ENCODE measurements around the gene CAPZB. TPM values are rescaled to one million over a fixed set of nuclear protein-coding genes. Genes with fewer than 3 reads are reported as not detected.

Gene CAPZB
- total RNA-seq, 1 experiment from 2014 or later = 491 TPM

- peak overlapping the region; percentile 46 for H3K27ac ChIP-seq (ENCODE audit: low read length)
- POLR2A ChIA-PET = no interaction called here
These were observed 58.1 kb downstream of the CAPZB start for GRCh38 chr1:19427087-19427781.

GRCh38 chr1:19426294-19427086 is 58.8 kb downstream of the CAPZB start:
- TF ChIP-seq POLR2AphosphoS5 (IDR thresholded peaks at IDR 0.05; ENCODE audit: low read depth, low read length) (no peak), CTCF (IDR thresholded peaks at IDR 0.05) (no peak), TCF7L2 (IDR thresholded peaks at IDR 0.05; ENCODE audit: low read depth, low read length) (no peak), REST (IDR thresholded peaks at IDR 0.05; ENCODE audit: insufficient read depth in 1 of 2, low read depth in 2 of 2, low read length in 1 of 2) (no peak), SIN3A (IDR thresholded peaks at IDR 0.05; ENCODE audit: borderline replicate concordance, insufficient read depth, low read depth, low read length) (no peak)
- ChIA-PET CTCF (no interaction called here), POLR2A (no interaction called here)
- DNase-seq (ENCODE audit: low read depth, low spot score) = no peak
- ATAC-seq = no peak
- intact Hi-C loops (cut with micrococcal nuclease; ENCODE audit: unreplicated experiment) (no loop called here), in situ Hi-C loops (cut with HindIII; ENCODE audit: low pct_unique_long_range_greater_than_20kb, low sequenced_read_pairs) (no loop called here)
- Histone ChIP-seq H3K27ac (ENCODE audit: low read length) (peak overlapping the region; percentile 46), H3K9me3 (ENCODE audit: control insufficient read depth, insufficient read depth, low read depth, low read length) (no peaks in the 10 kb centered on the region), H3K4me1 (ENCODE audit: control insufficient read depth, insufficient read depth, low read length) (peaks cover 78% of the 10 kb centered on the region), H3K27me3 (ENCODE audit: control insufficient read depth, insufficient read depth, low read length) (no peaks in the 10 kb centered on the region), H3K36me3 (ENCODE audit: control insufficient read depth, insufficient read depth, low read length) (no peaks in the 10 kb centered on the region), H3K4me3 (ENCODE audit: low read depth in 2 of 2, low read length in 2 of 2) (no peak overlapping the region)
- no TSS peak for BruUV-seq (replicated peaks)

More at GRCh38 chr1:19427087-19427781, 58.1 kb downstream of the CAPZB start:
- BruUV-seq (replicated peaks) = TSS peak; percentile 4
- no peaks in the 10 kb centered on the region for H3K27me3 ChIP-seq (ENCODE audit: control insufficient read depth, insufficient read depth, low read length)
- H3K36me3 ChIP-seq (ENCODE audit: control insufficient read depth, insufficient read depth, low read length) = no peaks in the 10 kb centered on the region
- peaks cover 75% of the 10 kb centered on the region for H3K4me1 ChIP-seq (ENCODE audit: control insufficient read depth, insufficient read depth, low read length)
- H3K9me3 ChIP-seq (ENCODE audit: control insufficient read depth, insufficient read depth, low read depth, low read length) = no peaks in the 10 kb centered on the region
- no peak for ATAC-seq
- no peak overlapping the region for H3K4me3 ChIP-seq (ENCODE audit: low read depth in 2 of 2, low read length in 2 of 2)
- TF ChIP-seq SIN3A (IDR thresholded peaks at IDR 0.05; ENCODE audit: borderline replicate concordance, insufficient read depth, low read depth, low read length) (no peak), POLR2AphosphoS5 (IDR thresholded peaks at IDR 0.05; ENCODE audit: low read depth, low read length) (no peak), CTCF (IDR thresholded peaks at IDR 0.05) (no peak)
- CTCF ChIA-PET = no interaction called here
- in situ Hi-C loops (cut with HindIII; ENCODE audit: low pct_unique_long_range_greater_than_20kb, low sequenced_read_pairs) (no loop called here), intact Hi-C loops (cut with micrococcal nuclease; ENCODE audit: unreplicated experiment) (no loop called here)
- DNase-seq (ENCODE audit: low read depth, low spot score) = no peak
